ENCODE results near the gene LOX. TPM values are rescaled to one million over a fixed set of nuclear protein-coding genes. Genes with fewer than 3 reads are reported as not detected.

The LOX gene
- total RNA-seq, 1 experiment from 2014 or later: 0.79 TPM

GRCh38 chr5:122083535-122083934 is 5.5 kb upstream of the LOX start:
- H4K8ac ChIP-seq (replicated peaks; ENCODE audit: insufficient read length, low read depth, low read length): no peak overlapping the region
- H3K27ac Mint-ChIP-seq: no peak overlapping the region
- H3K79me1 ChIP-seq (ENCODE audit: insufficient read depth, low read depth, low read length, poor library complexity, severe bottlenecking): no peaks in the 10 kb centered on the region
- H2BK120ac ChIP-seq (ENCODE audit: low read depth, low read length, poor library complexity, severe bottlenecking): no peak overlapping the region
- no peaks in the 10 kb centered on the region for H3K9me3 Mint-ChIP-seq
- no peak overlapping the region for H3K18ac ChIP-seq (ENCODE audit: insufficient read length, low read depth, low read length)
- no peak overlapping the region for H3K4me3 Mint-ChIP-seq
- peaks cover 13% of the 10 kb centered on the region in 2 experiments for H3K4me1 Mint-ChIP-seq
- DNase-seq: no peak
- no peak overlapping the region for H3K9ac ChIP-seq (ENCODE audit: extremely low read depth, insufficient read length, low read length)
- H3K23ac ChIP-seq (ENCODE audit: insufficient read length, low read depth, low read length): no peak overlapping the region
- H3K27me3 Mint-ChIP-seq (ENCODE audit: low read depth): peaks cover 21% of the 10 kb centered on the region
- no peak overlapping the region for H3K4ac ChIP-seq (ENCODE audit: low read depth, low read length)
- no peak overlapping the region for H2BK12ac ChIP-seq (ENCODE audit: insufficient read length, low read depth, low read length)
- no peak overlapping the region for H3K27ac ChIP-seq (ENCODE audit: insufficient read length, low read depth, low read length)
- no peak overlapping the region for H2AFZ ChIP-seq (ENCODE audit: low read length)
- TF ChIP-seq, protein P1, sequence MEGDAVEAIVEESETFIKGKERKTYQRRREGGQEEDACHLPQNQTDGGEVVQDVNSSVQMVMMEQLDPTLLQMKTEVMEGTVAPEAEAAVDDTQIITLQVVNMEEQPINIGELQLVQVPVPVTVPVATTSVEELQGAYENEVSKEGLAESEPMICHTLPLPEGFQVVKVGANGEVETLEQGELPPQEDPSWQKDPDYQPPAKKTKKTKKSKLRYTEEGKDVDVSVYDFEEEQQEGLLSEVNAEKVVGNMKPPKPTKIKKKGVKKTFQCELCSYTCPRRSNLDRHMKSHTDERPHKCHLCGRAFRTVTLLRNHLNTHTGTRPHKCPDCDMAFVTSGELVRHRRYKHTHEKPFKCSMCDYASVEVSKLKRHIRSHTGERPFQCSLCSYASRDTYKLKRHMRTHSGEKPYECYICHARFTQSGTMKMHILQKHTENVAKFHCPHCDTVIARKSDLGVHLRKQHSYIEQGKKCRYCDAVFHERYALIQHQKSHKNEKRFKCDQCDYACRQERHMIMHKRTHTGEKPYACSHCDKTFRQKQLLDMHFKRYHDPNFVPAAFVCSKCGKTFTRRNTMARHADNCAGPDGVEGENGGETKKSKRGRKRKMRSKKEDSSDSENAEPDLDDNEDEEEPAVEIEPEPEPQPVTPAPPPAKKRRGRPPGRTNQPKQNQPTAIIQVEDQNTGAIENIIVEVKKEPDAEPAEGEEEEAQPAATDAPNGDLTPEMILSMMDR (conservative IDR thresholded peaks at IDR 0.05): no peak
- H3K4me1 ChIP-seq (ENCODE audit: insufficient read depth, low read length): no peaks in the 10 kb centered on the region
- no peaks in the 10 kb centered on the region for H3K23me2 ChIP-seq (ENCODE audit: insufficient read length, low read depth, low read length, poor library complexity, severe bottlenecking)
- H2BK20ac ChIP-seq (ENCODE audit: low read depth, low read length, poor library complexity, severe bottlenecking): no peak overlapping the region
- 0 out of 2 replicates have a peak, but pooled peaks cover 4% of the 10 kb centered on the region for H3K27me3 ChIP-seq (ENCODE audit: insufficient read depth, low read length)
- no peak overlapping the region for H3K4me2 ChIP-seq (ENCODE audit: insufficient read depth, insufficient read length, low read length)
- no peak overlapping the region for H2BK5ac ChIP-seq (ENCODE audit: insufficient read length, low read length)
- H3K79me2 ChIP-seq (ENCODE audit: insufficient read depth, low read length): no peaks in the 10 kb centered on the region
- H3K36me3 Mint-ChIP-seq (ENCODE audit: insufficient read depth in 1 of 3, low read depth in 3 of 3): no peaks in the 10 kb centered on the region; a peak in 1 of 7 replicates
- no peaks in the 10 kb centered on the region for H4K20me1 ChIP-seq (ENCODE audit: control insufficient read depth, insufficient read depth, insufficient read length)
- no peak overlapping the region for H2BK15ac ChIP-seq (ENCODE audit: low read depth, low read length)
- no peak overlapping the region for H3K56ac ChIP-seq (ENCODE audit: insufficient read length, low read depth, low read length)
- no peak overlapping the region for H3T11ph ChIP-seq (ENCODE audit: low read length)
- no peak overlapping the region for H2AK5ac ChIP-seq (ENCODE audit: insufficient read length, low read length)
- WGBS (ENCODE audit: extremely low coverage, insufficient read length, low lambda C conversion rate): no CpG with 5 or more reads among the region's 1 CpG
- H4K5ac ChIP-seq (ENCODE audit: insufficient read length, low read depth, low read length): no peak overlapping the region
- H3K14ac ChIP-seq (ENCODE audit: insufficient read depth, low read length): no peak overlapping the region
- H4K91ac ChIP-seq (ENCODE audit: insufficient read length, low read depth, low read length): no peak overlapping the region
- no peaks in the 10 kb centered on the region for H3K9me3 ChIP-seq (ENCODE audit: control insufficient read depth, low read depth, low read length)
